CD14-positive monocyte (primary cell): ENCODE data around the gene TTC38. TPM values are rescaled to one million over a fixed set of nuclear protein-coding genes. Genes with fewer than 3 reads are reported as not detected.

ENCODE experiments used
- DNase-seq, 3 donors: peaks; one replicate each; pipeline ENCODE4 v3.0.0-alpha.2; 2011 to 2022
- H2AFZ ChIP-seq: 2 replicates; pipeline ENCODE4 v1.6.0; 2012; ENCODE audit warnings: mild to moderate bottlenecking, low read depth, low read length, inconsistent platforms; ENCODE audit not compliant: insufficient read depth, poor library complexity, severe bottlenecking
- H3K27ac ChIP-seq, 2 donors: 1 replicate in 1 of 2; 2 replicates in 1 of 2; pipeline ENCODE4 v1.5.1; 2012 to 2013; ENCODE audit warnings: low read length in 2 of 2, control low read depth in 1 of 2, inconsistent platforms in 1 of 2, low read depth in 1 of 2, mild to moderate bottlenecking in 1 of 2
- H3K27me3 ChIP-seq, 2 donors: one replicate each; pipeline versions ENCODE4 v1.6.0 to v1.6.1; 2011 to 2013; ENCODE audit warnings: low read length in 2 of 2; ENCODE audit not compliant: control insufficient read depth in 2 of 2, insufficient read depth in 2 of 2
- H3K36me3 ChIP-seq, 2 donors: replicated peaks in 1 of 2; 1 replicate in 1 of 2; 2 replicates in 1 of 2; pipeline versions ENCODE4 v1.5.1 to v1.6.1; 2012 to 2013; ENCODE audit warnings: low read length in 2 of 2, control low read depth in 1 of 2, inconsistent platforms in 1 of 2, mild to moderate bottlenecking in 1 of 2; ENCODE audit not compliant: insufficient read depth in 2 of 2, control insufficient read depth in 1 of 2
- H3K4me1 ChIP-seq, 2 donors: 1 replicate in 1 of 2; 2 replicates in 1 of 2; pipeline versions ENCODE4 v1.5.1 to v1.6.1; 2012 to 2013; ENCODE audit warnings: low read length in 2 of 2, control low read depth in 1 of 2, inconsistent platforms in 1 of 2, mild to moderate bottlenecking in 1 of 2, moderate library complexity in 1 of 2; ENCODE audit not compliant: insufficient read depth in 2 of 2, control insufficient read depth in 1 of 2
- H3K4me2 ChIP-seq: replicated peaks from 2 replicates; pipeline ENCODE3; 2012; ENCODE audit warnings: low read length, moderate library complexity, mild to moderate bottlenecking; ENCODE audit not compliant: poor library complexity, severe bottlenecking; ENCODE audit errors: extremely low read depth
- H3K4me3 ChIP-seq, 3 experiments: fragments of 200-600 bp in 1 of 3; sonication (generic) in 1 of 3; replicated peaks in 1 of 3; 1 replicate in 2 of 3; 2 replicates in 1 of 3; pipeline ENCODE4 v1.5.1; 2011 to 2013; ENCODE audit warnings: low read length in 3 of 3, mild to moderate bottlenecking in 3 of 3, control low read depth in 2 of 3, low read depth in 2 of 3, inconsistent platforms in 1 of 3, moderate library complexity in 1 of 3
- H3K79me2 ChIP-seq: 2 replicates; pipeline ENCODE4 v1.6.0; 2012; ENCODE audit warnings: mild to moderate bottlenecking, control low read depth, inconsistent platforms, low read length, moderate library complexity; ENCODE audit not compliant: insufficient read depth
- H3K9ac ChIP-seq: 2 replicates; pipeline ENCODE4 v1.6.0; 2017; ENCODE audit warnings: low read length, mild to moderate bottlenecking; ENCODE audit not compliant: insufficient read depth, poor library complexity, severe bottlenecking
- H3K9me3 ChIP-seq, 2 donors: replicated peaks in 1 of 2; 1 replicate in 1 of 2; 2 replicates in 1 of 2; pipeline versions ENCODE4 v1.5.1 to v1.6.1; 2012 to 2013; ENCODE audit warnings: low read length in 2 of 2, control low read depth in 1 of 2; ENCODE audit not compliant: control insufficient read depth in 1 of 2, insufficient read depth in 1 of 2
- H4K20me1 ChIP-seq: 2 replicates; pipeline ENCODE4 v1.6.0; 2012; ENCODE audit warnings: mild to moderate bottlenecking, low read length, control low read depth, moderate library complexity; ENCODE audit not compliant: insufficient read depth
- H3K27ac Mint-ChIP-seq, 7 donors: one replicate each; pipeline ENCODE4 v1.8.0; 2020; ENCODE audit warnings: mild to moderate bottlenecking in 7 of 7, mixed read lengths in 7 of 7, moderate library complexity in 6 of 7, inconsistent platforms in 2 of 7
- H3K27me3 Mint-ChIP-seq, 3 donors: one replicate each; pipeline ENCODE4 v1.8.0; 2021 to 2022; ENCODE audit warnings: low read depth in 3 of 3, mild to moderate bottlenecking in 3 of 3, mixed read lengths in 3 of 3, moderate library complexity in 3 of 3, inconsistent platforms in 1 of 3
- H3K36me3 Mint-ChIP-seq, 2 donors: one replicate each; pipeline ENCODE4 v1.8.0; 2020; ENCODE audit warnings: mixed read lengths in 2 of 2, inconsistent platforms in 1 of 2, mild to moderate bottlenecking in 1 of 2
- H3K4me1 Mint-ChIP-seq: one replicate; pipeline ENCODE4 v1.8.0; 2020; ENCODE audit warnings: mild to moderate bottlenecking, mixed read lengths
- H3K4me3 Mint-ChIP-seq, 2 donors: one replicate each; pipeline ENCODE4 v1.8.0; 2020; ENCODE audit warnings: mild to moderate bottlenecking in 2 of 2, mixed read lengths in 2 of 2, moderate library complexity in 1 of 2
- H3K9me3 Mint-ChIP-seq, 7 donors: one replicate each; pipeline ENCODE4 v1.8.0; 2020 to 2022; ENCODE audit warnings: mixed read lengths in 7 of 7, mild to moderate bottlenecking in 6 of 7, moderate library complexity in 6 of 7, inconsistent platforms in 2 of 7
- CTCF ChIP-seq: fragments of 200-600 bp; IDR thresholded peaks from one replicate; pipeline ENCODE4 v1.8.0; 2022; ENCODE audit warnings: antibody characterized with exemption, mild to moderate bottlenecking
- WGBS: methylation state at CpG from one replicate; pipeline ENCODE4 v1.1.5; 2013; ENCODE audit warnings: missing lambda C conversion rate; ENCODE audit not compliant: insufficient coverage; 5-methylcytosine and 5-hydroxymethylcytosine counted together
- intact Hi-C, 2 donors: fragments of 100-400 bp; cut with micrococcal nuclease; formaldehyde crosslinking; loops; one replicate each; pipeline versions ENCODE4 v1.15.0 to v1.15.1; 2023
- polyA plus RNA-seq, 3 donors: library from polyadenylated mRNA; depleted of rRNA in 1 of 3; unstranded in 2 of 3; stranded (reverse) in 1 of 3; fragments of 300-500 nt in 2 of 3; fragments of >200 nt in 1 of 3; fragmentation: Illumina TruSeq in 2 of 3; gene quantifications; 1 replicate in 2 of 3; 2 replicates in 1 of 3; pipeline ENCODE4 v1.2.3, GENCODE V29; 2012 to 2021

Gene TTC38
- polyA plus RNA-seq, 3 donors: 14.7 to 22.5 (median 17.0) TPM

GRCh38 chr22:46240073-46240472 lies 27.7 kb upstream of the TTC38 start:
- H3K36me3 Mint-ChIP-seq: peaks cover 50 to 60% of the 10 kb centered on the region in 2 donors

DNA sequence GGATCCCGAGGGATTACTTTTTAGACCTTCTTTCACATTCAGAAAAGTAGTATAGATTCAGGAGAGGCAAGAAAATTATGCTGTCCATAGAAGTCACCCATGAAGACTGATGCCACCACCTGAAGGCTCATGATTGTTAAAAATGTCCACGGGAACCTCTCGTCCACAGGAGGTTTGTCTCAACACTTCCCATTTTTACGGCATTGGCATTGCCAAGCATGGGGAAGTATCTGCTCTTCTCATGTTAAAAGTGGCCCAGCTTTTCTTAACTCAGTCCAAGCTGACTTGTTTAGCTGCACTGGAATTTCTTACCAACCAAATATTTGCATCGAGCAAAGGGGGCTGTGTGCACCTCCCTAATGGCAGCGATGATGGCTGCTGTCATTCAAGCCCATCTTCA lies 27.3 kb upstream of the TTC38 start:
- H3K4me2 ChIP-seq: no peak overlapping the region
- Mint-ChIP-seq H3K36me3 (peaks cover 45 to 57% of the 10 kb centered on the region in 2 donors), H3K4me1 (peaks cover 19% of the 10 kb centered on the region), H3K4me3 (no peak overlapping the region), H3K27me3 (no peaks in the 10 kb centered on the region), H3K9me3 (no peaks in the 10 kb centered on the region), H3K27ac (peak overlapping the region in 2 of 7 donors; percentile 23 to 70)
- H3K27ac ChIP-seq: no peak overlapping the region
- peak; percentile 10 to 35 (median 29) for DNase-seq
- no peaks in the 10 kb centered on the region for H3K9me3 ChIP-seq
- intact Hi-C loops: no loop called here
- H3K79me2 ChIP-seq: no peaks in the 10 kb centered on the region
- no peak overlapping the region for H2AFZ ChIP-seq
- H3K4me1 ChIP-seq: peaks cover 21 to 25% of the 10 kb centered on the region in 2 donors
- WGBS: 35% methylated on average over 5 of the region's 6 CpGs
- H3K9ac ChIP-seq: no peak overlapping the region
- H3K27me3 ChIP-seq: no peaks in the 10 kb centered on the region
- H4K20me1 ChIP-seq: no peaks in the 10 kb centered on the region
- TF ChIP-seq CTCF: no peak
- no peak overlapping the region for H3K4me3 ChIP-seq
- peaks cover 9 to 56% of the 10 kb centered on the region in 2 donors for H3K36me3 ChIP-seq

More at GRCh38 chr22:46240073-46240472, 27.7 kb upstream of the TTC38 start:
- Histone ChIP-seq H3K27me3 (no peaks in the 10 kb centered on the region), H3K27ac (no peak overlapping the region), H3K36me3 (peaks cover 12 to 58% of the 10 kb centered on the region in 2 donors), H2AFZ (no peak overlapping the region), H4K20me1 (no peaks in the 10 kb centered on the region), H3K4me1 (peaks cover 21 to 25% of the 10 kb centered on the region in 2 donors), H3K4me3 (no peak overlapping the region), H3K9me3 (no peaks in the 10 kb centered on the region), H3K79me2 (no peaks in the 10 kb centered on the region), H3K9ac (no peak overlapping the region), H3K4me2 (no peak overlapping the region)
- peak overlapping the region in 1 of 7 donors; percentile 19 for H3K27ac Mint-ChIP-seq
- H3K9me3 Mint-ChIP-seq: no peaks in the 10 kb centered on the region
- no peaks in the 10 kb centered on the region for H3K27me3 Mint-ChIP-seq
- peaks cover 19% of the 10 kb centered on the region for H3K4me1 Mint-ChIP-seq
- WGBS: 92% methylated on average over 2 of the region's 2 CpGs
- TF ChIP-seq CTCF: no peak
- no peak for DNase-seq
- intact Hi-C loops: no loop called here
- no peak overlapping the region for H3K4me3 Mint-ChIP-seq
